NK-92 (cell line): ENCODE data around the gene EPHB3.

Source experiments
- DNase-seq: peaks from one replicate; lab custom pipeline; 2025; ENCODE audit not compliant: unreplicated experiment; lab: John Stamatoyannopoulos, UW

Gene EPHB3

DNA sequence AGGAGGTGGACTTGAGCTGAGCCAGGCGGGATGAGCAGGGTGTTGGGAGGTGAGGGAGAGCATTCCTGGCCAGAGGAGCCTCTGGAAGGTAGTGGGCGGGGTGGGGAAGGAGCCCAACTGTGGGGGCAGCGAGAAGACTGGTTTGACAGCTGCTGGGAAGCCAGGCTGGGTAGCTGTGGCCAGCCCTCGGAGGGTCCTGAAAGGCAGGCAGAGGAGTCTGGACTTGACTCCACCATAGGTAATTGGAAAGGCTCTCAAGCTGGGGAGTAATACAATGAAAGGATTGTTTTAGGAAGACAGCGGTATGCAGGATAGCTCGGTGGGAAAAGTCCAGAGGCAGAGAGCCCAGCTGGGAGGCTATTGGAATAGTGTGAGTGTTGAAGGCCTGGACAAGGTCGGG lies 17.2 kb downstream of the EPHB3 start:
- no peak for DNase-seq

DNA sequence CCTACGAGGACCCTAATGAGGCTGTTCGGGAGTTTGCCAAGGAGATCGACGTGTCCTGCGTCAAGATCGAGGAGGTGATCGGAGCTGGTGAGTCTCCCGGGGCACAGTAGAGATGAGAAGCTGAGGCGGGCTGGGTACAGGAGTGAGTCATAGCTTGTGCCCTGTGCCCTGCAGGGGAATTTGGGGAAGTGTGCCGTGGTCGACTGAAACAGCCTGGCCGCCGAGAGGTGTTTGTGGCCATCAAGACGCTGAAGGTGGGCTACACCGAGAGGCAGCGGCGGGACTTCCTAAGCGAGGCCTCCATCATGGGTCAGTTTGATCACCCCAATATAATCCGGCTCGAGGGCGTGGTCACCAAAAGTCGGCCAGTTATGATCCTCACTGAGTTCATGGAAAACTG lies 17.9 kb downstream of the EPHB3 start:
- DNase-seq: no peak

DNA sequence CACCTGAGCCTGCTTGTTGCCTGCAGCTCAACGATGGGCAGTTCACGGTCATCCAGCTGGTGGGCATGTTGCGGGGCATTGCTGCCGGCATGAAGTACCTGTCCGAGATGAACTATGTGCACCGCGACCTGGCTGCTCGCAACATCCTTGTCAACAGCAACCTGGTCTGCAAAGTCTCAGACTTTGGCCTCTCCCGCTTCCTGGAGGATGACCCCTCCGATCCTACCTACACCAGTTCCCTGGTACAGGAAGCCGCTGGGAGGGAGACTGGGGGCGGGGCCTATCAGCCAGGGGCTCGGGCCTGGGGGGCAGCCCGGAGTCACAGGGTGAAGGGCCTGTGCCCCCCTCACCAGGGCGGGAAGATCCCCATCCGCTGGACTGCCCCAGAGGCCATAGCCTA lies 18.8 kb downstream of the EPHB3 start:
- DNase-seq: no peak

DNA sequence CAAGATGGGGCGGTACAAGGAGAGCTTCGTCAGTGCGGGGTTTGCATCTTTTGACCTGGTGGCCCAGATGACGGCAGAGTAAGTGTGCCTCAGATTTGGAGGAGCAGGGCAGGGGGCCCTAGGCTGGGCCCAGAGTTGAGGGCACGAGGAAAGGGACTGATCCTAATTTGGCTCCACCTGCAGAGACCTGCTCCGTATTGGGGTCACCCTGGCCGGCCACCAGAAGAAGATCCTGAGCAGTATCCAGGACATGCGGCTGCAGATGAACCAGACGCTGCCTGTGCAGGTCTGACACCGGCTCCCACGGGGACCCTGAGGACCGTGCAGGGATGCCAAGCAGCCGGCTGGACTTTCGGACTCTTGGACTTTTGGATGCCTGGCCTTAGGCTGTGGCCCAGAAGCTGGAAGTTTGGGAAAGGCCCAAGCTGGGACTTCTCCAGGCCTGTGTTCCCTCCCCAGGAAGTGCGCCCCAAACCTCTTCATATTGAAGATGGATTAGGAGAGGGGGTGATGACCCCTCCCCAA lies 19.8 kb downstream of the EPHB3 start:
- DNase-seq: no peak

DNA sequence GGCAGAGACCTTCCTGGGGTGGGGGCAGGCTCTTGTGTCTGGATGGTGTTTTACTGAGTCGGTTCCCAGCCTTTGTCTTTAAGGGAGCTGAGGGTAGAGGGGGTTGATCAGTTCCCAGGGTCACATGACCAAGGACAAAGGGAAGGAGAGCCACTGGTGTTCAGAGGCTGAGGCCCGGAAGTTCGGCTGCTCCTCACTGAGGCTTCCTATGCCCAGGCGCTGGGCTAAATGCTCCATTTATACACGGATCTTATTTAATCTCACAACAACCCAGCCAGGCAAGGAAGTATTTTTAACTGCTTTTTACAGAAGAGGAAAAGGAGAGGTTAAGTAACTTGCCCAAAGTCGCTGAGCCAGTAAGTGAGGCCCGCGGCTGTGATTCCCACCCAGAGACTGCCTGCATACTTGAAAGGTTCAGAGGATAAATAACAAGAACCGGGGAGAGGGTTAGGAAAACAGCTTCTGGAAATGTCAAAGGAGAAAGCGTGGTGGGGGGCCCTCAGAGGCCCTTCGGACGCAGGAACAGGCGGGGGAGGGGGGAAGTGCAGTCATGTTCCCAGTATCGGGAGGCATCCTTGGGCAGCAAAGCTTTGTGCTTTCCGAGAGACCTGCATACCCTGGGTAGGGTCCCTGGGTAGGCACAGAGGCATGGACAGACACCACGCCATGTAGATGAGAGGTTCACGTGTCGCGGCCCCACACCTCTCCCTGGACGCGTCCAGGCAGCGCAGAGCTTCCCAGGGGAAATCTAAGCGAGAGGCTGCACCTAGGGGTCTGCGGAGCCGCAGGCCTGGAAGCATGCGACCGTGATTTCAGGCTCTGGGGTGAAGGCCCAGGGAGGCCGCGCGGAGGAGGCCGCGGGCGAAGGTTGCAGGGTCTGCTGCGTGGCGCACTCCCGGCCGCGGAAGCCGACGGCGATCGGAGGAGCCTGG lies 21.3 kb downstream of the EPHB3 start:
- DNase-seq: no peak

DNA sequence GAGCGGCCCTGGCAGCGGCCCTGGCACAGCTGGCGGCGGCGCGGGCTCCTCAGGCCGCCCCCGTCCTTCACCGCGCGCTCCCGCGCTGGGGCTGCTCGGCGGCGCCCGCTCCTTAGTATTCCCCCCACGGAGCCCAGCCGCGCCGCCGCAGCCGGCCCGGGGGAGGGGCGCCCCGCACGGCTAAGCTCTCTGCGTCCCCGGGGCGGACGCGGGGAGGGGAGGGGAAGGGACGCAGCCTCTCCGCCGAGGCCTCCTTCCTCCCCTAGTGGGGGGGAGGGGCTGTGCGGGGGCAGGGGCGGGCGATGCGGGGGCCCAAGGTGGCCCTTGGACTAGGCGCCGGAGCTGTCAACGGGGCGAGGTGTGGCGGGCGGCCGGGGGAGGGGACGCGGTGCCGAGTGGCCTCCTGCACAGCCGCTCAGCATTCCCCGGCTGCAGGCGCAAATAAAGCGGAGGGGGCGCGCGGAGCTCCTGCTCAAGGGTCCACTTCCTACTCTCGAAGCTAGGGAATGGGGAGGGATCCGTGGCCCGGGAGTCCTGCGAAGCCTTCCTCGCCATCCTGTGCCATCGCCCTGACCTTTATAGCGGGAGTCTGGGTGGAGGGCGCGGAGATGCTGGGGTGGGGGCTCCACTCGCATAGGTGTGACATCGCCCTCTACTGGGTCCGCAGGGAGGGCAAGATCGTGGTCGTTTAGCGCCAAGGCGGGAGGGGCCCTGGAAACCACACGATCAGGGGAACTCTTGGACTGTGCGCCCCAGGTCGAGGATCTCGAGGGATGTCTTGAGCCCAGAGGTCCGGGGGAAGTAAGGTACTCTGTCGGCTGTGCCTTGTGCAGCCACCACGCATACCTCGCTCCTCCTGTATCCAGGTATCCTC lies 22.2 kb downstream of the EPHB3 start:
- no peak for DNase-seq

DNA sequence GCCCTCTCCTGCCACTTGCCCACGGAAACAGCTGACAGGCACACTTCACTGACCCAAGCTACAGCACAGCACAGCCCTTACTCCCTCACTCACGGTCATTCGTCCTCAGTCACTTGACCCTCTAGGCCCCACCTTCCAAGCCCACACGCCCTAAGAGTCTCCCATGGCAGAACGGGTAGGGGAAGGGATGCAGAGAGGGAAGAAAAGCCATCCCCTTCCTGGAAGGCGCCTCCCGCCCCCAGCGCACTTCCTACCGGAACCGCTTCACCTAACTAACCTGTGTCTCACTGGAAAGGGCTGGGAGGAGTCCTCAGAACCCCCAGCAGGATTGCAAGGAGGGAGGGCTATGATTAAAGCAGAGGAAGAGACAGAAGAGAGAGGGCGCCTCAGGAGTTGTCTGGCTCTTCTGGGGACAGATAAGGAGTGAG lies 22.9 kb downstream of the EPHB3 start:
- DNase-seq: no peak

DNA sequence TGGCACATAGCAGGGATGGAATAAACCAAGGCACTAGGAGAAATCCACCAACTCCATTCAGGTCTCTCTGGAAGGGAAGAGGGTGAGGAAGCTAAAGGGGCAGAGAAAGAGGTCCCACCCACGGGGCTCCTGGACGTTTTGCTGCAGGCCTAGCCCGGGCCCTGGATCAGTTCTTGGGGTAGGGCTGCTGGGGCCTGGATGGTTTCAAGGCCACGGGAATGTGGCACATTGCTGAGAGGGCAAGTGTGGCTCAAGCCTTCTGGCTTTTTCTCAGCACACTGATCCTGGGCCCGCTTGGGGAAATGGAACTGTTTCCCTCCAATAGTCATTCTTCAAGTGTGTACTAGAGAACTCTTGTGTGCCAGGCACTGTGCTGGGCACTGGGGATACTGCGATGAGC lies 24.0 kb downstream of the EPHB3 start:
- DNase-seq: no peak

DNA sequence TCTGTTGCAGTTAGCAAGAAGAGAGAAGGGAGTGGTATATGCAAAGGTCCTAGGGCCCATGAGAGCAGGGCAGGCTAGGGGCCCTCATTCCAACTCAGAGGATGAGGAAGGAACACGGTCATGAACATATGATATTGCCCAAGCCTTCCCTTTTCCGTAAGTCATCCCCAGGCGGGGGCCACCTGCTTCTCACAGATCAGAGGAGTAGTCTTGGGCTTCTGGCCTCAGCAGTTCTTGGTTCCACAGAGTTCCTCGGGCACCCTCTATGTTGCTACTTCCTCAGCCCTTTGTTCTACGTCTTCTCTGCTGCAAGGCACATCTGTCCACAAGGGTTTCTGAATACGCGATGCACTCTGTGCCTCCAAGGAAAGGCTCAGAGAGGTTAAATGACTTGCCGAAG lies 25.3 kb downstream of the EPHB3 start:
- no peak for DNase-seq

DNA sequence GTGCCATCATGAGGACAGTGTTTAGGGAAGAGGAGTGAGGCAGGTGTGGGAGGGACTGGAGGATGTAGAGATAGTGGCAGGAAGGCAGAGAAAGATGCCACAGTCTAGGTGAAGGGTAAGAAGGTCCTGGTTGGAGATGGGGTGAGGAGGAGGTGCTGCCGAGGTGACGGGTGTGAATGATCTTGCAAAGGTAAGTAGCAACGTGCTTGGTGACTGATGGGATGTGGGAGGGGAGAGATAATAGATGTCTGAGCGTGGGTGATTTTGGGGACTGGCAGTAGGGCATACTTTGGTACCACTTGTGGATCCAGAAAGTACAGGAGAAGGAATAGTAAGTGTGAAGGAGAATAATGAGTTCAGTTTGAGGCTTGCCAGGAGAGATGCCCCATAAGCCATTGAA lies 27.2 kb downstream of the EPHB3 start:
- DNase-seq: no peak

DNA sequence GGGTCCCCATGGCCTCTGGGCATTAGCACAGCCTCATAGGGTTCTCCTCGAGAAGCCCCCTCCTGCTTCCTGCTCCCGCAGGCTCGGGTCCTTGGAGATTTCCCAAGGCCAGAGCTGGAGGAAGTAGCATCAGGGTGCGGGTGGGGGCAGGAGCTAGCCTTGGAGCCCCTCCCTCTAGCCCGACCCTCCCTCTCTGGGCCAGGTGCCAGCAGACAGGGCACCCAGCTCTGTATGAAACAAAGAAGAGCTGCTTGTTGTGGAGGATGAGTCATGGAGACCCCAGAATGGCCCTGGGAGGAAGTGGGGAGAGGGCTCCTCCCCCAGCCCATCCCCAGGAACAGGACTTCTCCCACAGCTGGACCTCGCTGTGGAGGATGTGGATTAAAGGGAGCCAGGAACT lies 29.2 kb downstream of the EPHB3 start:
- DNase-seq: no peak

DNA sequence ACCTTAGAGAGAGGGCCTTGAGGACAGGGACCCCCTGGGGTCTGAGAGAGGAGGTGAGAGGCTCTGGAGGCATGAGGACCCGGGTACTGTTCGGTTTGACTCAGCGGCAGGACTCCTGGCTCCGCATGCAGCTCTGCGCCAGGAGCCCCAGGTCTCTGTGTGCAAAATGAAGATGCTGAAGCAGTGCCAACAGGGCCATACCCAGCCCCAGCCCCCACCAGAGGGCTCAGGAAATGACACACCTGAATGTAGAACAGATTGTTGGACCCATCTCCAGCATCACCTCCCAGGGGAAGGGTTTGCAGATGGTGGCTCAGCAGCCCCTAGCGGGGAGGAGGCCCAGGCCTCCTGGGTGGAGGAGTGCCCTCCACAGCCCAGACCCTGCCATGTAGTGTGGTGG lies 30.2 kb downstream of the EPHB3 start:
- DNase-seq: no peak

DNA sequence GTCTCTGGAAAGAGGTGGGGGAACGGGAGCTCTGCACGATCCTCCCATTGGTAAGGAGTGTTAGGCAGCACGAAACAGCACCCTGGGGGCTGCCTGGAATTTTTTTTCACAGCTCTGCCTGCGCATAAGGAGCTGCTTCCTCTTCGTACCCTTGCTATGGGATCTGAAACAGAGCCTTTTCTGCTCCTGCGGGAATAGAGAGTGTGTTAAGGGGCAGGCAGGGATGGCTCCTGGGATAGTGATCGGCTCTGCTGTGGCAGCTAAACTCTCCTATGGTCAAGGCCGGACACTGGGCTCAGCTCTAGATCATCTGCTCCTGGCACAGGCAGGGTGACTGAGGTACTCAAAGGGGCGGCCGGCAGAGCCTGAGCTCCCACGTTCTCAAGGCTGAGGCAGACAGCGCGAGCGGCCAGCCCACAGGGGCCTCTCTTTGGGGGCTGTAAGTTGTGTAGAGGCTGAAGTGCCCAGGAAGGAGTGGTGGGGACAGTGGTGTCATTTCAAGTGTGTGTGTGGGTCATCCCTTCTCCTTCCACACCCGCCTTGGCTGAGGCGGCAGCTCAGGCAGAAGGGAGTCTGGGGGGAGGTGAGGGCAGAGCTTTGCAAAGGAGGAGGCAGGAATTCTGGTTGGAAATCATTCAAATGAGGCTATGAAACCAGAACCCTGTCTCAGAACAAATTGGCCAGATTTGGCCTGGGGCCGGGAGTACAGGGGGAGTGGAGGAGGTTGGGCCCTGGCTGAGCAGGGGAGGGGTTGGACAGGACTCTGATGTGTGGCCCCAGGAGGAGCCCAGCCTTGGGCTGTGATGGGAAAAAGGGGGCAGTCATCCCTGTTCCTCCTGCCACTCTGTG lies 31.0 kb downstream of the EPHB3 start:
- DNase-seq: no peak

DNA sequence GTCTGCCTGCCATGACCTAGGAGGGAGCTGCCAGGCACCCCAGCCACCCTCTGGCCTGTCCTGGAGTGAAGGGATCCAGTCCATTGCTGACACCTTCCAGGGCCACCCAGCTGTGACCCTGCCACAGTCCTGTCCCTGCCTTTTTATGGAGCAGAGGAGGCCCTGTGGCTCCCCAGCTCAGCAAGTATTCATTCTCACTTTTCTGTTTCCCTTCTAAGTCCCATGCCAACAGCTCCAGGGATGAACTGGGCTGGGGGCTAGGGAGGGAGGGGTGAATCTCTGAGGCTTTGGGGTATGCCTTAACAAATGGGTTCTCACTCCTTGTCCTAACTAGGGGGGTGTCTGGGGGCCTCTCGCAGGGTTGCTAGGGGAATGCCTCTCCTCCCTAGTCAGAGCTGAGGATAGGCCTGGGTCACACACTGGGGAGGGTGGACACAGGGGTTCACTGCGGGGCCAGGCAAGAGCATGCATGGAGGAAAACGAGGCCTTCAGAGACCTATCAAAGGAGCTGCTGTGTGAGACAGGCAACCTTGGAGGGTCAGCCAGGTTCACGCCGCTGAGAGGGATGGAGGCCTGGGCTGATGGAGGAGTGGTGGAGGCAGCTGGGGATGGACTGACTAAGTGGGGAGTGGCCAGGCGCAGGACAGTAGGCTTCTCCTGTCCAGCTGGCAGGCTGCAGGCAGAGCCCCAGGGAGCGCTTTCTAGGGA lies 31.8 kb downstream of the EPHB3 start:
- DNase-seq: no peak

DNA sequence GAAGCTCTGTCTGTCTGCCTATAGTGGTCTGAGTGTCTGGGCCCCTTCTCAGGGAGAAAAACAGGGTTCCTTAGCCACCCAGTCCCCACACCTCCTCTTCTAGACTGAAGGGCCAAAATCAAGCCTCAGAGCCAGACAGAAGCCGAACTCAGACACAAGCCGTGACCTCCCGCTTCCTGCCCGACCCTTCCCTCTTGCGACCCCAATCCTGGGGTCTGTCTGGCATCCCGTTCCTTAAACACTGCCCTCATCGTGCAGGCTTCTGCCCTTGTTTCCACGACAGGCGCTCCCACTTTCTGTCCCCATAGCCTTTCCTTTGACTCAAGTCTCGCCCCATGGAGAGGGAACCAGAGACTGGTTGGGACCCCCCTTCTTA lies 32.3 kb downstream of the EPHB3 start:
- no peak for DNase-seq

DNA sequence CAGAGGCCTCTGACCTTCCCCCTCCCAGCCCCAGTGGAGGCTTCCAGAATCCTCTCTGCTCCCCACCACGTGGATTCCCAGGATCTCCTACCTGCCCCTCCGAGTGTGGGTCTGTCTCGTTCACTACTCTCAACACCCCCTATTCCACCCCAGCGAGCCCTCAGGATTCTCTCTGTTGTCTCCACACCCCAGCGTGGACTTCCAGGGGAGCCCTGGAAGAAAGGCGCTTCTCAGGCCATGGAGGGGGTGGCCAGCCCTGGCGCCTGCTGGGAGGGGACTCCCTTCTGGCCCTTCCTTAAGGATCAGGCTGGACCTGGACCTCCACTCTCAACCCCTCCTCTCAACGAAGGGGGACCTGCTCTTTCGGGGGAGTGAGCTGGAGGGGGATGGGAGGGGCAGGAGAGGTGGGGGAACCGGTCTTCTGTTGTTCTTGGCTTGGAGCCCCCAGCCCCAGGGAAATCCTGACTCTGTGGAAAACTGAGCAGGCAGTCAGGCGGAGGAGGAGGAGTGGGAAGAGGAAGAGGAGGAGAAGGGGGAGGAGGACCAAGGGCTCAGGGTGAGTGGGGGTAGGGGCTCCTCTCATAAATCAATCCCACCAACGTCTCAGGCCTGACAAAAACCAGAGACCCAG lies 32.9 kb downstream of the EPHB3 start:
- DNase-seq: no peak

DNA sequence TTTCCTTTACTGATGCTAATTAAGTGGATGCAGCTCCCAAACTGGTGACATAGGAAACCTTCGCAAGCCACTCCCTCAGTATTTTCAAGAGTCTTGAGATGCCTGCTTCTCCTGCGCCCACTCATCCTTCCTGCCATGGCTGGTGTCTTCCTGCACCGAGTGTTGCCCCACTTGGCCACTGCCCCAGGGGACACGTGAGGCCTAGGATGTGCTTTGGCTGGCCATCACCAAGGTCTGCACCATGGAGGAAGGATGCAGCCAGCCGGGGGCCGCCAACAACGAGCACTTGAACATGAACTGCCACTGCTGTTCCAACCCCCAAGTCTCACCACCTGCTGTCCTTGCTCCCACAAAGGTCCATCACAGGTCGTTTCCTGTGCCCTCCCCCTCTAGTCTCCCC lies 34.1 kb downstream of the EPHB3 start:
- no peak for DNase-seq

DNA sequence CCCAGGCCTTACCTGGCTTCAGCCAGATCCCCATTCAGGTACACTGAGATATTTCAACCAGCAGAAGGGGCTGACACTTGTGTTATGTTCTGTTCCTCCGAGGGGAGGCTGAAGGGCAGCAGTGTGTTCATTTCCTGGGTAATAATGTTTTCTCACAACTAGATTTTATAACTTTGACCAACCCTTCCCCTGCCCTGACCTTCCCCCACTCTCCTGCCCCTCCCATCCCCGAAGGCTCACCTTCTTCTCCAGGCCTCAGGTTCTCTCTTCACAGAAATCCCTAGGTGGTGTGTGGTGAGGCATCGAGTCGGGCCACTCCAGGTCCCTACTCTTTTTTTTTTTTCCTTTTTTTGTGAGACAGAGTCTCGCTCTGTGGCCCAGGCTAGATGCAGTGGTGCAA lies 34.6 kb downstream of the EPHB3 start:
- no peak for DNase-seq

DNA sequence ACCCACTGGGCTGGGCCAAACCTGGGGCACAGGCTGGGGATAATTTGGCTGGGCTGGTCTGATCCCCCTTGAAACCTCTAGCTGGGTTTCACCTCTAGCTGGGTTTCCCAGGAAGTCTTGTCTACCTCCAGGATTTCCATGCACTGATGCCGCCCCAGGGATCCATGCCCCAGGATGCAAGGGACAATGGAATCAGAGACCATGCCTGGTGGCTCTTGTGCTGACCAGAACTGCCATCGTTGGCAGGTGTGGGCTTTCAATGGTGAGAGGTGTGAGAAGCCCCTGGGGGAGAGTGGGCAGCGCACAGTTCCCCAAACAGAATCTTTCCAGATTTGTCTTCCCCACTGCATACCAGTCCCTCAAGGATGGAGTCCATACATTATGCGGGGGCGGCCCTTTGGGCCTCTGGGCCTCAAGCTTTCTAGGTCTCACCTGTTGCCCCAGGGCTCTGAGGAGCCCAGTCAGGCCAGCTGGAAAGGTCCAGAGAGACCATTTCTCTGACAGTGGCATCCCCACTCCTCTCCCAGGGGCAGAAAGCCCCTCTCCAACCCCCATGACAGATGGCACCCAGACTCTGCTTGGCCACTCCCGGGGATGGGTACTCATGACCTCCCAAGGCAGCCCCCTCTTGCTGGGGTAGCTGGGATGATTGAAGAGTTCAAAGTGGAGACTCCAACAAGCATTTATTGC lies 35.4 kb downstream of the EPHB3 start:
- DNase-seq: no peak
